Midbrain (tissue), 1 donor: ENCODE data around the gene ITPR1.

Experiments used
- DNase-seq: peaks from one replicate; lab custom pipeline; 2025; lab: John Stamatoyannopoulos, UW

ITPR1 gene

DNA sequence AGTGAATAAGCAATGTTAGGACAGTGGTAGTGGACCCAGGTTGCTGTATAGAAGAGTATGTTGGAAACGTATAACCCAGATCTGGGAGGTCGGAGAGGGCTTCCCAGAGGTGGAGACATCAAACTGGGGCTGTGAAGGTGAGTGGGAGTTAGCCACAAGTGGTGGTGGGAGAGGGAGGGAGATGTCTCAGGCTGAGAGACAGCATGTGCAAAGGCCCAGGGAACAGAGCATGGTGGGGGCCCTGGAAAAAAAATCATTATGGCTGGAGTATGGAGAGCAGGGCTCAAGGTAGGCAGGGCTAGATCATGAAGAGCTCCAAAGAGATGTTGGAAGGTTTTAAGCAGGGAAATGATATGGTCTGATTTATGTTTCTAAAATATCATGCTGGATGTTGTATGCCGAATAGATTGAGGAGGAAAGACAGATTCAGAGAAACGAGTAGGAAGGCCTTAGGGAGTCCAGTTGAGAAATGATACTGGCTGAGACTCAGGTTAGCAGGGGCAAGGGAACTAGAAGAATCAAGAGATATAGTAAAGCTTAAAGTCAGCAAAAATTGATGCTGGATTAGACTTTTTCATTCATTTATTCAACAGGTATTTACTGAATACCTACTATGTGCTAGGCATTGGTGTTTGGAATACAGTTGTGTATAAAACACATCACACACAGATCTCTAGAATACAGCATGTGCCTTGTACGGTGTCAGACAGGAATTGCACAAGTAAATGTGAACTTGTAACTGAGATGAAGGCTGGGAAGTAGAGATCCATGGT, 17.0 kb downstream of the ITPR1 start:
- no peak for DNase-seq

DNA sequence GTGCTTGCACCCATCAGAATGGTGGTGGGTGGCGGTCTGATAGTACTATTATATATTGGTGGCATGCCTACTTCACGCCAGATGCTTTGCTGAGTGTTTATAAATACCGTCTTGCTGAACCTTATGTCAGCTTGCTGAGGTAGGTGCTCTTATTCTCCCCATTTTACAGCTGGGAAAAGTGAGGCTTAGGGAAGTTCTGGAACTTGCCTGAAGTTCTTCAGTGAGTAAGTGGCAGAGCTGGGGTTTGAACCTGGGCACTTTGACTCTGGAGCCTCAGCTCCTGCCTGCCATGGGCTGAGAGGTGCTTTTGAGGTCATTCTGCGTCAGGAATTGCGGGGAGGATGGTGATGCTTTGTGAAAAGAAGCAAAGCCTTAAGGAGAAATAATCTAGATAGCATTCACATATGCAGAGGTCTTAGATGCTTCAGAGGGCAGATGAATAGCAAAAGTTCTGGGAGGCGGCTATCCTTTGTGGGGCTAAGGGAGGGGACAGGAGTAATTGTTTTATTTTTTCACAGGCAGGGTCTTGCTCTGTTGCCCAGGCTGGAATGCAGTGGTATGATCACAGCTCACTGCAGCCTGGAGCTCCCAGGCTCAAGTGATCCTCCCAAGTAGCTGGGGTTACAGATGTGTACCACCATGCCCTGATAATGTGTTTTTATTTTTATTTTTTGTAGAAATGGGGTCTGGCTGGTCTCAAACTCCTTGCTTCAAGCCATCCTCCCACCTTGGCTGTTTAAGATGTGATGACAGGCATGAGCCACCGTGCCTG, 18.5 kb downstream of the ITPR1 start:
- no peak for DNase-seq

DNA sequence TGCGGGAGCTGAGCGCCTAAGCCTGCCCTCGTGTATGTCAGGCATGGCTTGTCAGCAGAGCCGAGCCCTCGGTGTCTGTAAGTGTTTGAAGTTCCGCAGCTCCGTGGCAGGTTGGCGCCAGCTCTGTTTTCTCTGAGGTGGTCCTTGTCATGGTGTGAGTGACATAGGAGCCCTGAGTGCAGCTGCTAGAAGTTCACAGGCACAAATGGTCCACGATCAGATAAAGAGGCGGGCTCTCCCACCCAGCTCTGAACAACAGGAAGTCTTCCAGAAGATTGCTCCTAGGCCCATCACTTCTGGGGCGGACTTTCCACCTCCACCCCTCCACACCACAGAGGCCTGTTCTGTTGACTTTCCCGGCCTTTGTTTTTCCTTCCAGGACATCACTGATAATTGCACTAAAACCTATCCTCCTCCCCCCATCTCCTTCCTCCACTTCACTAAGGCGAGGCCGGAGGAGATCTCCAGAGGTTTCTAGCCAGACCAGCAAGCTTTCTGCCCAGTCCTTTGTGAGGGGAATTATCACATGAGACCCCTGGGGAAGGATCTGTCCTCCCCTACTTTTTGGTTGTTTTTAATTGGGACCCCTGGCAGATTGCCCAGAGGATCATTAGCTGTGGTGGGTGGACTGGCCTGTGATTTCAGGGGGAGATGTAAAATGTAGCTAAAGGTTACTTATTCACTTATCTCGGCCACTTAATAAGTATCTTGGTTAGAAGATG, 19.9 kb downstream of the ITPR1 start:
- no peak for DNase-seq

DNA sequence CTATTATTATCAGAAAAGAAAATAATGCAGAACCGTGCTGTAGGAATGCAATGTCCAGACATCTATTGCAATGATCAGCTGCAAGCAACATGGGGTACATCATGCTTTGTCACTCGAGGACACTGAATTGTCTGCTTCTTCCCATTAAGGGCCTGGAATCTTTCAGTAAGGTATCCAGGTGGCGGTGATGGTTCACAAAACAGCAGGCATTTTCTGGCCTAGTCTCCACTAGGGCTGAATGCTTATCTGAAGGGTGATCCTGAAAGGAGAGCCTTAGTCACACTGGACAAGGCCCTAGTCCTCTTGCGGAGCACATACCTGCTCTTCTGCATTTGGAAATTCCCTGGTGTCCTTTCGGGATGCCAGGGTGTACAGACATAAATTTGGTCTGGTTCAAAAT, 21.2 kb downstream of the ITPR1 start:
- DNase-seq = no peak

DNA sequence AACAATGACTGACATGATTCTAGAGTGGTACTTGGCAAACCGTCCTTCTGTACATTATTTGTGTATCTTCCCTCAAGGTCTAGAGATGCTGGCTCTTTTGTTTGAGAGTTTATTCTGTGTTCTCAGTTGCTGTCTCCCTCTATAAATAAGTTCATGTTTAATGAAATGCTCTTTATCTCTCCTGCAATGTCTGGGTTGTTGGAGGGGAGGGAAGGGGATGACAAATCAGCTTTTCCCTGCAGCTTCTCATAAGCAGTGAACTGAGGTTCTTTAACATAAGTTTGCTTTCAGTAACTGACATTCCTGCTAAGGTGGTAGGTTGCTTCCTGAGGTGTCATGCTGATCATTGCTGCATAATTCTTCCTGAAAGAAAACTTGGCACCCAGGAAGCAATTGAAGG, 21.8 kb downstream of the ITPR1 start:
- DNase-seq = no peak

DNA sequence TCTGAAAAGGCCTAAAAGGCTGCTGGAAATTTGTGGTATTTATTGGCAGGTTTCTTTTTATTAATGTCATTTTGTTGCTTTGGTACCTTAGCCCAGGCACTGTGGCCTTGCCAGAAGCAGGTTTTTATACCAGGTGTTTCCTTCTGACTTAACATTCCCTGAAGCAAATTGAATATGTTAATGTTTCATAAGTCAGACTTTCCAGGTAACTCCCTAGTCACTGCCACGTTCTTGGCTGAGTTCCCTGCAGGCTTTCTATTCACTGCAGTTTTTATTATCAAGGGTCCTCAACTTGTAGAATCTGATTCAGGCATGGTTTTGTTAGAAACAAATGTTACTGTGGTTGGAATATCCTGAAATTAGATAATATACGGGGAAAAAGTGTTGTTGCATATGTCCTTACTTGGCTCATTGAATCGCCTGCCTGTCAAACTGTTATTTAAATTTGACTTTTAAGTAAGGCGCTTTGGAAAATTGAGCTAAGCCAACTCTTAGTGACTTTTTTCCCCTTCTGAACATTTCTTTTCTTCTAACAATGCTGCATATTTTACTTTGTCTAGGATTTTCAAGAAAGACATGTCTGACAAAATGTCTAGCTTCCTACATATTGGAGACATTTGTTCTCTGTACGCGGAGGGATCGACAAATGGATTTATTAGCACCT, 22.9 kb downstream of the ITPR1 start:
- DNase-seq = no peak

DNA sequence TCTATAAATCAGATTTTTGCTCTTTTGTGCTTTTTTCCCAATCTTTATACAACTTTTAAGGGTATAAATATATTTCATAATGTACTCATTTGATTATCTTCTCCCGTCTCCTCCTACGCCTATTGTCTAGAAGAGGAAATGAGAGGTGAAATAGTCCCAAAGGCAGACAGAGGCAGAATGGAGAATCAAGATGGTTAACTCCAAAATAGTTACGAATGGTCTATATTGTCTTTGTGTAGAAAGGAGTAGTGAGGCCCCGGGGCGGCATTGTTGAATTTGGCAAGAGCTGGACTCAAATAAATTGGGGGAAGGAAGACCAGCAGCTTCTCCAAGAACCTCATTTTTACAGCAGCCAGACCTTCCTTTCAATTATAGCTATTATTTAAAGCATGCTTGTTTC, 23.9 kb downstream of the ITPR1 start:
- no peak for DNase-seq

DNA sequence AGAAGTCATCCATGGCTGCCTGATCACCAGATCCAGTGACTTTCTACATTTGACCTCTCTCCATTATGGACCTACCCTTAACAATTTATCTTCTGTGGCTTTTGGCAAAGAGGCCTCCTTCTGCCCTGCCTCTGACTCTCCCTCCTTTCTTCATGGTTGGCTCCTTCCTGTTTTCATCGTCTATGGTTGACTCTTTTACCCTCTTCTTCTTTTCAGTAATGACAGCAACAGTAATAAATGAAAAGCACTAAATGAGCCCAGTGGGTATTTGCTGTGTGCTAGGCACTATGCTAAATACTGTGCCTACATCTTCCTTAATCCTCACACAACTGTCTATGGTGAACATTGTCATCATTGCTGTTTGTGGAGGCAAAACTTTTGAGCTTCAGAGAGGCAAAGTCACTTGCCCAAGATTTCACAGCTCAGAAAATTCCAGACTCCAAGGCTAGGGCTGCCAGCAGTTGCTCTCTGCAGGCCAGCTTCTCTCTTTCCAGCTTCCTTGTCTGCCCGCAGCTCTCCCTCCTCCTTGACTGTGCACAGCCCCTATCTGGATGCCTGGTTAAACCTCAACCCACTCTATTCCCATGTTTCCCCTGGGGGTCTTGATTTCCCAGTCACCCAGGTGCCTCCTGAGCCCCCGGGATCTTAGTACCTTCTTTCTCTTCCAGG, 24.6 kb downstream of the ITPR1 start:
- no peak for DNase-seq

DNA sequence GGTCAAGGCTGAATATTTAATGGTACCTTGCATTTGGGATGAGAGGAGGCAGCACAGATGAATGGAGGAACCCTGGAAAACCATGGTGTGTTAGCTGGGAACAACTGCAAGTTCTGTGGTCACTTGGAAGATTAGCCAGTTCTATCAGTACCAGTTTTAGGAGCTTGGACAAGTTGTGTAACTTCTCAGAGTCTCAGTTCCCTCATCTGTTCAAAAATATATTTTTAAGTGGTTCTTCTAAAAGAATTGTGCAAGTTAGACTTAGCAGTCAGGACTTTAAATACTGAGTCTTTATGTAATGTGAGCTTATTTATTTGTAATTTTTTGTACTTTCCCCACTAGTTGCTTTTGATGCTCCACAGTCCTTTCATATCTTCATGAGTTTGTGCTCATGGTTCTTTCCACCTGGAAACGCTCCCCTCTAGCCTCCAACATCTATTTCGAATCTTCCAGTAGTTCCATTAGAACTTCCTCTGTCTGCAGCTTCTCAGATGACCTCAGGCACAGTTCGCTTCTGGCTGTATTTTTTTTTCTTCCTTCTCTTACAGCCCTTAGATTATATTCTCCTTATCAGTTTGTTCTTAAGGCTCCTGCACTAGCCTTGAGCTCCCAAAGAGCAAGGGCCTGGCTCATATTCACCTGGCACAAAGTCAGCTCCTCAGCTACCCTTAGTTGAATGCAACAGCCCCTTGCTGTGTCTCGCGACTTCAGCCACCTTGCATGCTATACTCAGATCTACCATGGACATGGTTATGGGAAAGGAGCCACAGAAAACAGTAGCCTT, 27.1 kb downstream of the ITPR1 start:
- no peak for DNase-seq

DNA sequence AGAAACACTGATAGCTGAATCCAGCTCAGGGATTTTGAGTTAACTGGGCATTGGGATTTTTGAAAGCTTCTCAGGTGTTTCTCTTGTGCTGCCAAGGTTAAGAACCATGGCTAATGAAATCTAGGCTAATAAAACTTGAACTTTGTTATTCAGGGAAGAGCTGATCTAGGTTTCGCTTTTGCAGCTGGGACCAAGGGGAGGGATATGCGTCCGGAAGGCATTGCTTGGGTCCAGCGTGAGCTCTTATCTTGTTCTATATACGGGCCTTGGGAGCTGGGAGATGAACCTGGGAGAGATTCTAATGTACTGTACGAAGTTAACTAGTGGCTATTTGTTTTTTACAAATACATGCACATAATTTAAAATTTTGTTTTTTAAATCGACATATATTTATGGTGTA, 29.8 kb downstream of the ITPR1 start:
- no peak for DNase-seq

DNA sequence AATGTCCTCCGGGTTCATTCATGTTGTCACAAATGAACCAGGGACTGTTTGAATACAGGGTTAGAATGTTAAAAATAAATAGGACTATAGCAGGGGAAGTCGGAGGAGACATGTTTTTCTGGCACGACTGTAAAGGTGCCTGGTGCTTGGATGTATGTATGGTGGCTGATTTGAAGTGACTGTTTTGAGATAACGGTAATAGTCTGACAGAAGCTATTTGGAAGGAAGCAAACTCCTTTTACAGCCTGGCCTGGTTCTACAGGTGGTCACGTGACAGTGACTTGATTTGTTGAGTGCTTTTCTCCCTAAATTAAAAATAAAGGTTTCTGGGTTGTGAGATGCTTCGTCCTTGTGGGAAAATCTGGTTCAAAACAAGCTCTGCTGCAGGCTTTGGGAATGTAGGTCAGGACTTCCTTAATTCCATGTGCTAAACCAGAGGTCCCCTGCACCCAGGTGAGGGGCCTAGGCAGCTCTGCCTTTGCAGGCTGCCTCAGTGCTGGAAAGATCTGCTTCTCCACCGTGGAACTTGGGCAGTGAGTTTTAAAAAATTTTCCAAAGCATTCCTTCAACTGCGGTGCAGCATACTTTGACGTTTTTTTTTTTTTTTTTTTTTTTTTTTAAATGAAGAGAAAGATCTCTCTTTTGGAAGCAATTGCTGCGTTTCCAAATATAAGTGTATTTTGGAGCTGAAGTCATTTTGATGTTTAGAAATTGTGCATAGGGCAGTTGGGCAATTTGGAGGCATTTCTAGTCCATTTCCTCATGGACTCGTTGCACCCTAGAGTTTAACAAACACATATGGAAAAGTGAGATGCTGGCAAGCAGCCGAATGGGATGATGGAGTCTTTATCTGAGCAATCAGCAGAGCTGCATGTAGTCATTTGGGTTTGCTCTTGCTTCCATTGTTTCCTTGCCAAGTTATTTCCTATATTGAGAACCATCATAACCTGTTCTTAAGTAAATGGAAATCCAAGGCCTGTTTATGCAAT, 30.9 kb downstream of the ITPR1 start:
- no peak for DNase-seq

DNA sequence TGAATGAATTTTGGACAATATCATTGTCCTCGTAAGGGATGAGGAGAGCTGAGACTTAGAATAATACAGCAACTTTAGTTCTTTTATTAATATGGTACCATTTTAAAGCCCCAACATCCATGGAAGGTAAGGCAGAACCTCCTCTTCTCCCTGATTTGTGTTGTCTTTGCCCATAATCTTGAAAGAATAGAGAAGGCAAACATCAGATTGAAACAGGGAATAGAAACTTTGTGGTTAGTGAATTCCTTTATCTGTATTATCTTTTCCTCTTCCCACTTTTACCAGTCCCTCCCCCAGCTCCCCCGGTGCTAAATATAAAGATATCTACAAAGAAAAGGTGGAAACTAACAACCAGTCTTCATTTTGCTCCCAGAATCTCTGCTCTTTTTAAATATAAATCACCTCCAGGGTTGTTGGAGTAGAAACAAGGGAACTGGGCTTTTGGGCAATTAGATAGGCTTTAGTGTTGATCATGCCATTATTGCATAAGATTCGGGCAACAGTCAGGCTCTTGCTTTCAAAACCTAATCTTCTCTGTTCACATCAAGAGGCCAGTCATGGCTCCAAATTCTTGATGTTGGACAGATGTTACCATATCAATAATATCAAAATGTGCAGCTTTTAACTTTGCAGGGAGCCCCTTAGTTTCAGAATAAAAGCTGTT, 32.5 kb downstream of the ITPR1 start:
- DNase-seq = no peak

DNA sequence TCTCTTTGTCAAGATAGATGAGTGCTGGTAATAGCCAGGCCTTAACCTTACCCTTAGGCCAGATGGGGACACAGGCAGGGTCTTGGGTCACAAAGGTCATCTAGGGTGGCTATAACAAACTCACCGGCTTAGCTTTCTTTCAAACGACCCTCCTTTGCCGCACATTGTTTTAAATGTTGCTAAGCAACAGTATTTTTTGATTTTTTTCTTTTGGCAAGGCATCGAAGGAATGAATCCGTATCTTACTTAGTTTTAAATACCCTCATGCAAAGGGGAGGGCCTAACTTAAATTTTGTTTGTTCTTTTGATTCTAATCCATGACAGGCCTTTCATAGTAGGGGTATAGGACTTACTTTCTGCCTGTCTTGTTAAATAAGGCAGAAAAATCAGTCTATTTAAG, 35.2 kb downstream of the ITPR1 start:
- DNase-seq = no peak

DNA sequence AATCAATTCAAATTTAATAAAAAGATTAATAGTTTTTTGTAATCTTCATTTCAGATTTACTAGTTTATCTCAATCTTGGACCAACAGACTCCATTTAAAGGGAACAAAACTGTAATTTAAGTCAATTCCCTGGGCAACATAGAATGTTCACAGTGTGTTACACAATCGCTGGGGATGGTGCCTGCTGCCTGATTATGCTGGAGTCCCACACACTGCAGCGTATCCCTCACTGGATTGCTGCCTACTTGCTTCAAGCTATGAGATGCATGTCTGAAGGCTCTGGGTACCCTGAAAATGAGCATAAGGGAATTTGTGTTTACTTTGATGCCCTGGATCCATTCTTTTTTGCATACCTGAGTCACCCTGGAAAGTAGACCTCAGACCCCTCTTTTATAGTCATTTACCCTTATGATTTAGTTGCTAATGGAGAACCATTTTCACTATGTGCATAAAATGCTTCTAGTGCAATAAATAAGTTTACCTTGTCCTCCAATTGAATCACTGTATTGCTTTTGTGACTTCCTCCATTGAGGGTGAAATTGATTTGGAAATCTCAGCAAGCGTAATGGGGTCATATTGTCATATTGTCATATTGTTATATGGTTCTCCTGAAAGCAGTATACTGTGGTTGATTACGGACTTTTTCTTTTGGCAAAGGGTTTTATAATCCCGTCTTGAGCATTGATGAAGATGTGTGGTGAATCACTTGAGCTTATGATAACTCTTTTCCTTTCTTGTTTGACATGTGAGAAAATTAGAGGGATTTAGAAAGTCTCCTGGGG, 35.9 kb downstream of the ITPR1 start:
- no peak for DNase-seq

DNA sequence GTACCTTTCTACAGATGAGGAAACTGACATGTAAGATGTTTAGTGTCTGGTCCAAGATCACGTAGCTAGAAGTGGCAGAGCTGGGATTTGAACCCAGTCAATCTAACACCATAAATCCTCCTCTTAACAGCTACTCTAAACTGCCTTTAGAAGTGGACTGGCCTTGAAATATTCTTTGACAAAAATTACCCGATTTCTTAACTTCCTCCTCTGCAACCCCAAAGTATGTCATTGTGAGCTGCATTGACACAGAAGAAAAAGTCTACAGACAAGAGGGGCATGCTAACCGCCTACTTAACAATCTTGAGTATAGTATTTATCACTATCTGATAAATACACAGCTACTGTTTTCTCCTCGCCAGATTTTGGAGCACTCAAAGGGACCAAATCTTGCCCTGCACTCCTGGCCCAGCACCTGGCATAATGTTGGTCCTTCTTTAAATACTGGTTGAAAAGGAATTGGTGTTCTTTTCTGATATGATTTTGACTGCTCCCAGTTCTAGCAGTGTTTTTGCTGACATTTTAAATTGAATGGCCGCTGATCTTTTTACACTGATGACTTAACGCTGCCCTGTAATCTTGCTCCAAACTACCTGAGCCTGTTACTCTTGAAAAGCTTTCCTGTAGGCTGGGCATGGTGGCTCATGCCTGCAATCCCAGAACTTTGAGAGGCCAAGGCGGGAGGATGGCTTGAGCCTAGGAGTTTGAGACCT, 36.9 kb downstream of the ITPR1 start:
- no peak for DNase-seq

DNA sequence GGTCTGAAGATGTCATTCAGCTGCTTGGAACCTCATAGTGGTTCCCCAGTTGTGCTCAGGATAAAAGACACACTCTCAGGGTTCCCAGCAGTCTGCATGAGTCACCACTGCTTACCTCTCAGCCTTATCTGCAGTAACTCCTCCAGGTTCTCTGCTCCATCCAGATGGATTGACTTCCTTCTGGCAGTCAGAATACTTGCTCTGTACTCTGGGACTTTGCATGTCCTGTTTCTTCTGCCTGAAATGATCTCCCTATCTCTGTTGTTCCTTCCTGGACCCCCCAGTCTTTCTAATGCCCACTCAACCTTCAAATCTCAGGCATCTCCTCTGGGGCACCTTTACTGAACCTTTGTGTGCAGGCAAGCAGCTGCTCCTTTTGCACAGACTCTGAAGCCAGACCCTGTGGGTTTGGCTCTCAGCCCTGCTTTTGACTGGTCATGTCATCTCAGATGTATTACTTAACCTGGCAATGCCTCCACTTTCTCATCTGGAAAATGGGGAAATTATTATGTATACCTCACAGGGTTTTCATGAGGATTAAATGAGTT, 38.4 kb downstream of the ITPR1 start:
- no peak for DNase-seq

DNA sequence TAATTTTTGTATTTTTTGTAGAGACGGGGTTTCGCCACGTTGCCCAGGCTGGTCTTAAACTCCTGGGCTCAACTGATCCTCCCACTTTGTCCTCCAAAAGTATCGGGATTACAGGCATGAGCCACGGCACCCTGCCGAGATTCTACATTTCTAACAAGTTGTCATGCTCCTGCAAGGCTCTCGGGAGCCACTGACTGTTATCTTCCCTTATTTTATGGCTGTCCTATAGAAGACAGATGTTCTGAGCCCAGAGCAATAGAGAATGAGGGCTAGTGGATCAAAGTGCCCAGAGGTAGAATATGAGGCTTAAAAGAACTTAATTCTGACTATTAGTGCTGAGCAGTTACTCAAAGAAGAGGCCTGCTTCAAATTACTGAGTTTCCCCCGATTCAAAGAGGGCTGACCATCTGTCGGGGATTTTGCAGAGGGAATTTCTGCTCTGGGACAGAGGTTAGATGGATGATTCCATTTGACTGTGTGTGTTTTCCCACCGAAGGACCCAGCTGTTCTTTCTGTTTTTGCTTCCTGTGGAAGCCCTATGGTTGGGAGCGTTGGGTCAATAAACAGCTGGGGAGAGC, 39.5 kb downstream of the ITPR1 start:
- DNase-seq = no peak
